SK-N-MC (cell line): Measurements from ENCODE around the gene PAX5.

Experiments used
- DNase-seq: peaks from one replicate; pipeline ENCODE4 v3.0.0-alpha.2; 2011; ENCODE audit warnings: low read depth, low spot score
- H3K27ac ChIP-seq: fragments of 200-600 bp; sonication (generic); 2 replicates; pipeline ENCODE4 v1.5.1; 2016; ENCODE audit warnings: mixed run types
- H3K36me3 ChIP-seq: fragments of 200-600 bp; sonication (generic); 2 replicates; pipeline ENCODE4 v1.6.1; 2017; ENCODE audit warnings: antibody characterized with exemption, low read length, mixed read lengths; ENCODE audit not compliant: insufficient read depth
- H3K4me3 ChIP-seq: fragments of 200-600 bp; sonication (generic); 2 replicates; pipeline ENCODE4 v1.5.1; 2016
- H3K9ac ChIP-seq: fragments of 200-600 bp; sonication (generic); 2 replicates; pipeline ENCODE4 v1.8.0; 2017; ENCODE audit warnings: mixed run types, mixed read lengths; ENCODE audit not compliant: insufficient read length
- H3K9me3 ChIP-seq: fragments of 200-600 bp; sonication (generic); 2 replicates; pipeline ENCODE4 v1.6.1; 2017; ENCODE audit warnings: low read depth, mild to moderate bottlenecking, antibody characterized with exemption, low read length, moderate library complexity, mixed read lengths
- EZH2 ChIP-seq: fragments of 200-600 bp; sonication (generic); IDR thresholded peaks from one replicate; pipeline ENCODE4 v1.6.1; 2017; ENCODE audit warnings: antibody characterized with exemption
- FOXP2 ChIP-seq: optimal IDR thresholded peaks from 2 replicates; pipeline ENCODE3; 2011; ENCODE audit warnings: mild to moderate bottlenecking, moderate library complexity; ENCODE audit not compliant: insufficient read depth; ENCODE audit errors: extremely low read length, control extremely low read depth
- POLR2AphosphoS5 ChIP-seq: IDR thresholded peaks from 2 replicates; pipeline ENCODE4 v1.6.1; 2012; ENCODE audit warnings: mild to moderate bottlenecking, low read depth, low read length, borderline replicate concordance

Gene PAX5

DNA sequence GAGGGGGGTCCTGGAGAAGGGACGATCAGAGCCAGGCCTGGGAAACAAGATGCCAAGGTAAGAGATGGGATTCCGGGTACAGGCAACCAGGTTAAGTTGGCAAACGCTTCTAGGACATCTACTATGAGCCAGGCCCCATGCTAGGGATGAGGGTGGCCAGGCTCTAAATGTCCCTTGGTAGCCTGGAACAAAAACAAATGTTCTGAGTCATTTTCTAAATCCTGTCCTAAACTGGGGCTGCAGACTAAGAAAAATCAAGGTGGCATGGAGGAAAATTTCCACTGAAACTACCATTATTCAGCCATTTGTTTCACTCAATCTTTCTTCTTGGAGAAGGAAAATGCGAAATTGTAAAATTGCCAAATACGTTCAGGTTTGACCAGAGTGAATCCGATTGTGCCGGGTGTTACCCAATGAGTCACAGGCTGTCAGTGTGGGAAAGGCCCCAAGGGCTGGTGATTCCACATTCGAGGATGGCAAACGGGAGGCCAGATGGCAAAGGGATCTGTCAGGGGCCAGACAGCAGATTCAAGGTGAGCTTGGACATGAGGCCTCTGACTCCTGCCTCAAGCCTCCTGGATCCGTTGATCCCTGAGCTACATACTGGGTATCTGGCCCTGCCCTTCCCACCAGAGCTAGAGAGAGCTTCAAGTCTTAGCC is 57.6 kb downstream of the PAX5 start:
- H3K9me3 ChIP-seq, result no peaks in the 10 kb centered on the region
- no peak for DNase-seq
- H3K27ac ChIP-seq, result no peak overlapping the region
- TF ChIP-seq EZH2 (no peak), POLR2AphosphoS5 (no peak), FOXP2 (no peak)
- no peaks in the 10 kb centered on the region for H3K36me3 ChIP-seq
- no peak overlapping the region for H3K9ac ChIP-seq
- no peak overlapping the region for H3K4me3 ChIP-seq

DNA sequence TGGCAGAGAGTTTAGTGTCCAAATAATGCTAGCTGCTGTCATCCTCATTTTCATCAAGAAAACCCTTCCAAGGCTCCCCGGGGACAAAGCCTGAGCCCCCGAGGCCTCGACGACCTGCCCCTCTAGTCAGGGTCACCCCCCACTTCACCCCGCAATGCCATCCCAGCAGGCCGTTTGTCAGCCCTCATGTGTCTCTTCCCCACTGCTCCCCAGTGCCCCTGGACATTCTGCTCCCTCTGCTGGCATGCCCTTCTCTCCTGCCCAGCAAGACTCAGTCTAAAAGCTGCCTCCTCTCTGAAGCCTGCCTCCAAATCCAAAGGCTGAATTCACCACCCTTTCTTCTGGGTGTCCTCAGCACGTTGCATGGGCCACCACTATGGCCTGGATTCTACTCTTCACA is 59.3 kb downstream of the PAX5 start:
- TF ChIP-seq FOXP2, result no peak
- no peak for TF ChIP-seq POLR2AphosphoS5
- no peak for TF ChIP-seq EZH2
- Histone ChIP-seq H3K27ac (no peak overlapping the region), H3K4me3 (no peak overlapping the region), H3K36me3 (no peaks in the 10 kb centered on the region), H3K9ac (no peak overlapping the region), H3K9me3 (no peaks in the 10 kb centered on the region)
- DNase-seq, result no peak

DNA sequence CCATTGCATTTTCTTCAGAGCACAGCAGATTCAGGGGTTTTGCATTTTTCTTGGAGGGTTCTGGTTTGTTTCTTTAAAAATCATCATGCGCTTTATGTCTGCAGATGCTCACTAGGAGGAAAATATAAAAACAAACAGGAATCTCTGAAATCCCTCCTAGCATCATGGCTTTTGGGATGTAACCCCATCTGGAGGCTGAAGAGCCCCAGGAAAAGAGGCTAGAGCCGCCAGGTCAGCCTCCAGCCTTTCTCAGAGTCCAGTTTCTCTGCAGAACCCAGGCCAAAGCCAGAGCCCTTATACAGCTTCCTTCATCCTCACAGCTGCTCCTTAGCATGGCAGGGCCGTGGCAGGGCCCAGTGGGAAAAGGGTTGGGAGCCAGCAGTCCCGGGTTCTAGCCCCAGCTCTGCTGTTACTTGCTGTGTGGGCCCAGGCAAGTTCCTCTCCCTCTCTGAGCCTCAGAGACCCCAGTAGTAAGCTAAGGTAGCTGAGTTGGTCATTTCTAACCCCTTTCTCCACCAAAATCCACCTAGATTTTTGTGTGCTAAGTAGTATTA is 62.1 kb downstream of the PAX5 start:
- H3K4me3 ChIP-seq, result no peak overlapping the region
- no peaks in the 10 kb centered on the region for H3K9me3 ChIP-seq
- no peak for DNase-seq
- no peaks in the 10 kb centered on the region for H3K36me3 ChIP-seq
- no peak overlapping the region for H3K27ac ChIP-seq
- TF ChIP-seq EZH2, result no peak
- no peak for TF ChIP-seq FOXP2
- TF ChIP-seq POLR2AphosphoS5, result no peak
- no peak overlapping the region for H3K9ac ChIP-seq

DNA sequence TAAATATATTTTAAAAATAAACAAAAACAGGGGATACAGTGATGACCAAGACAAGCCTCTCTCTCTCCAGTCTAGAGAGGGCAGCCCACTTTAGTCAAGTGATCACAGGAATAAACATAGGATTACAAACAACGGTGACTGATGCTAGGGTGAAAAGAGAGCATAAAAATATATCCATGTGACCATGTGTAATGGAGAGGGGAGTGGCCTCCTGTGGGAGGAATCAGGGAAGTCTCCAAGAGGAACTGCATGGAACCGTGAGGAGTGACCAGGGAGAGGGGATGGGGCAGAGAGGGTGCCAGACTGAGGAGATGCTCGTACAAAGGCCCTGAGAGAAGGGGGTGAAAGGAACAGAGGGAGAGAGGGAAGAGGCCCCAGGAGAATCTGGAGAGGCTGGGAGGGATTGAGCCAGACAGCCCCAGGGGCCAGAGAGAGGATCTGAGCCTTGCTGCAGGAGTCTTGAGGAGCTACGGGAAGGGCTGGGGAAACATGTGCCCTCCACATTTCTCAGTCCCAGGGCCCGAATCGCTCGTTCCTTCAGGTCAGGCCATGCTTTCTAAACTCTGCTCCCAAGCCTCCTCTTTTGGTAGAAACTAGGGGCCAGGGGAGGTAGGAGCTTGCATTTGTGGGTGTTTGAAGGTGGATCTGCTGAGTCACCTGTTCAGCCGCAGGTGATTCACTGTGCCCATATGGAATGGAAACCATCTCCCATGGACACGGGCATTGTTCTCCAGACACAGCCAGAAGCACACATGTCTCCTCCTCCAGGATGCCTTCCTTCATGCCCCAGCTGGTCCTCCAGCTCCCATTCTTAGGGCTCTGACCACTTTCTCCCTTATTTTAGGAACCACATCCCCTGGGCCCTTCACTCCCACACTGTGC is 63.8 kb downstream of the PAX5 start:
- TF ChIP-seq EZH2, result no peak
- no peak for TF ChIP-seq FOXP2
- no peak for TF ChIP-seq POLR2AphosphoS5
- H3K4me3 ChIP-seq, result no peak overlapping the region
- H3K9ac ChIP-seq, result no peak overlapping the region
- no peaks in the 10 kb centered on the region for H3K9me3 ChIP-seq
- no peak for DNase-seq
- H3K27ac ChIP-seq, result no peak overlapping the region
- no peaks in the 10 kb centered on the region for H3K36me3 ChIP-seq

DNA sequence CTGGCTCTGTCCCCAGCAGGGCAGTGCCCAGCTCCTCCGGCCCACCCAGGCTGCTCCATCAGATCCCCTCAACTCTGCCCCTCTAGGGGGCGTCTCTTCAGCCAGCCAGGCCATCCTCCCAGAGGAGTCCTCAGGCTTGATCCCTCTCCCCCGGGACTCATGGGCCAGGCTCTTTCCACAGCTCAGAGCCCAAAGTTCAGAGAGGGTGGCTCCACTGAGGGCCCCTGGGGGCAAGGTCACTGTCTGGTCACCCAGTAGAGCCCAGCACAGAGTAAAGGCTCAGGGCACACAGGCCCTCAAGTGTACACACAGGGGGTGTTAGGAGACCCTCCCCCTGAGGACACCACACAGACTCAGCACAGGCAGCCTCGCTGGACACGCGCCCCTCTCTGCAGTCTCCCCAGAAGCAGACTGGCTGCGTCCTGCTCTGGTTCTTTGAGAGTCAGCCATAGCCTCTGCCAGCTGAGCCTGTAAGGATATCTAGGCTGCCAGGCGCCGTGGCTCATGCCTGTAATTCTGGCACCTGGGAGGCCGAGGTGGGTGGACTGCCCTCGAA is 64.8 kb downstream of the PAX5 start:
- no peak for TF ChIP-seq FOXP2
- no peak for TF ChIP-seq POLR2AphosphoS5
- no peak for TF ChIP-seq EZH2
- DNase-seq, result no peak
- Histone ChIP-seq H3K27ac (no peak overlapping the region), H3K36me3 (no peaks in the 10 kb centered on the region), H3K4me3 (no peak overlapping the region), H3K9me3 (no peaks in the 10 kb centered on the region), H3K9ac (no peak overlapping the region)

DNA sequence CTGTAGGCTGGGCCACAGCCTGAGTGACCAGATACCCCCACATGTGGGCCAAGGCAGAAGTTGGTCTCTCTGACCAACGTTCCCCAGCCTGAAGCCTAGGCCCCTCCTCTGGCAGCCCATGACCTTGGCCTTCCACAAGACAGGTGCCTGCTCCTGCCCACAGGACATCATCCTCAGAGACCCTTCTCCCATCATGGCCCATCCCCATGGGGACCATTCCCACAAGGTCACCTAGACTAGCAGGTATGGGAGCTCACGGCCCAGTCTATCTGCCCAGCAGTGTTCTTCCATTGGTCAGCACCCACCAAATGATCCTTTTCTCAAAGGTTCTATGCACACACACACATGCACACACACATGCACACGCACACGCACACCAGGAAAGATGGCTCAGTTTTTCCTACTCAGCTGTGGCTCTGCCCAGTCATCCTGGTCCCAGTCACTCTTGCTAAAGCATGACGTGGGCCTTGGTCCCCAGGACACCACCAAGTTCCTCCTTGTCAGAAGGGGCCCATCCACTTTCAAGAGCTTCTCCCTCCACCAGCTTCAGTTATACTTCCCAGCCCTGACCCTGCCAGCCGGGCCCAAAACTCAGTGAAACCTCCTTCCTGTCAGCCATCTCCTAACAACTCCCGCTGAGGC is 65.4 kb downstream of the PAX5 start:
- DNase-seq, result no peak
- Histone ChIP-seq H3K27ac (no peak overlapping the region), H3K36me3 (no peaks in the 10 kb centered on the region), H3K9ac (no peak overlapping the region), H3K4me3 (no peak overlapping the region), H3K9me3 (no peaks in the 10 kb centered on the region)
- no peak for TF ChIP-seq EZH2
- no peak for TF ChIP-seq POLR2AphosphoS5
- TF ChIP-seq FOXP2, result no peak

DNA sequence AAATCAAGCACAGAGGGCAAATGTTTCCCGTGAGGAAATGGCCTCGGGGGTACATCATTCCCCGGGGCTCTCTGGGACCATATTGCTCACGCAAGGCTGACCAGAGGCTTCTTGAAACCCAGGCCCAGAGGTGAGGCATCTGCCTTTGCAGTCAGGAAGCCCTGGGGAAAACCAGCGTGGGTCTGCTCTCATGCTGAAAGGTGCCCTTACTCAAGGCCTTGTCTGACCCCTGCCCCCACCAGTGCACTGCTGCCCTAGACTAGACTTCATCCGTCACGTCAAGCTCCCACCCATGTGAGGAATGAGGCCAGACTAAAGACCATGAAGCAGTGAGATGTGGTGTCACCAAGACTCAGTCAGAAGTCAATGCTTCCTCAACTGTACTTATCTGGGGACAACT is 66.1 kb downstream of the PAX5 start:
- no peak for TF ChIP-seq POLR2AphosphoS5
- no peak for TF ChIP-seq FOXP2
- no peak for TF ChIP-seq EZH2
- no peak overlapping the region for H3K9ac ChIP-seq
- no peak for DNase-seq
- no peaks in the 10 kb centered on the region for H3K9me3 ChIP-seq
- H3K36me3 ChIP-seq, result no peaks in the 10 kb centered on the region
- no peak overlapping the region for H3K4me3 ChIP-seq
- no peak overlapping the region for H3K27ac ChIP-seq

DNA sequence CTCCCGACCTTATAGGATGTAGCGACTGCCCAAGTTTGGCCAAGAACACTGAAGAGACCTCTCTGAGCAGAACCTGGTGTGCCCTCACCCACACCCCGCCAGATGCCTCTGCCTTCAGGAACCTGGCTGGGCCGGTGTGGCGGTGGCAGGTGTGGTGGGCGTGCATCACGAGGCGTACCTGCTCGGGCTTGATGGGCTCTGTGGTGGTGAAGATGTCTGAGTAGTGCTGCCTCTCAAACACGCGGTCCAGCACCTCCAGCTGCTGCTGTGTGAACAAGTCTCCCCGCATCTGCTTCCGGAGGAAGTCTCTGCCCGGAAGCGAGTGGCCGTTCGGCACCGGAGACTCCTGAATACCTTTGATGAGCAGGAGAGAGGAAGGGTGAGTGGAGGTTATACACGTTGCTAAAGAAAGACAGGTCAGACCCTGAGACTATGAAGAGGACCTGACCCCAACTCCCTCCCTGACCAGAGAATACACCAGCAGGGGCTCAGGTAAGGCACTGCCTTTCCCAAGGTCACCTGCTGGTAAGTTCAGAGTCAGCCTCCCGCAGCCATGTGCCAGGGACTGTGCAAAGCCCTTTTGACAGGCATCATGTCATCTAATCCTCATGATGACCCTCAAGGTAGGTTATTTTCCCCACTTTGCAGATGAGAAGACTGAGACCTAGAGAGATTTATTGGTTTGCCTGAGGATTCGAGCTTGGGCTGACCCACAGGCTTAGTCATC is 67.5 kb downstream of the PAX5 start:
- no peak overlapping the region for H3K4me3 ChIP-seq
- no peak overlapping the region for H3K27ac ChIP-seq
- no peak for DNase-seq
- H3K36me3 ChIP-seq, result no peaks in the 10 kb centered on the region
- no peaks in the 10 kb centered on the region for H3K9me3 ChIP-seq
- H3K9ac ChIP-seq, result no peak overlapping the region
- no peak for TF ChIP-seq POLR2AphosphoS5
- no peak for TF ChIP-seq EZH2
- no peak for TF ChIP-seq FOXP2
